ENCODE measurements around the gene FCF1.

DNA sequence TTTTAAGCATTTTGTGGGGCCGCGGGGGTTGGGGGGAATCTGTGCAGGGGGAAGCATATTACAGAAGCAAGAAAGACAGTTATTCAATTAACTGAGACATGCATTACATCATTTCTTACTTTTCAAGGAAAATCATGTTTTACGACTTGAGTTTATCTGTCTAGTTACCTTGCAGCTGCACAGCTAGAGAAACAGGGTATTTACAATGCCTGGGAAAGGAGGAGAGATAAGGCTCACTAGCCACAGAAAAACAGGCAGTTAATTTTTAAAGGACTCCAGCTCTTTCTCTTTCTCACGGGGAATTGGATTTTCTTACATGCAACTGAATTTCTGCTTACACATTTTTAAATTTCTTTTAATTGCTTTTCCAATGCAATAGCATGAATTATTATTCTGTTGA lies 22.2 kb downstream of the FCF1 start:
- TF ChIP-seq, protein P1, sequence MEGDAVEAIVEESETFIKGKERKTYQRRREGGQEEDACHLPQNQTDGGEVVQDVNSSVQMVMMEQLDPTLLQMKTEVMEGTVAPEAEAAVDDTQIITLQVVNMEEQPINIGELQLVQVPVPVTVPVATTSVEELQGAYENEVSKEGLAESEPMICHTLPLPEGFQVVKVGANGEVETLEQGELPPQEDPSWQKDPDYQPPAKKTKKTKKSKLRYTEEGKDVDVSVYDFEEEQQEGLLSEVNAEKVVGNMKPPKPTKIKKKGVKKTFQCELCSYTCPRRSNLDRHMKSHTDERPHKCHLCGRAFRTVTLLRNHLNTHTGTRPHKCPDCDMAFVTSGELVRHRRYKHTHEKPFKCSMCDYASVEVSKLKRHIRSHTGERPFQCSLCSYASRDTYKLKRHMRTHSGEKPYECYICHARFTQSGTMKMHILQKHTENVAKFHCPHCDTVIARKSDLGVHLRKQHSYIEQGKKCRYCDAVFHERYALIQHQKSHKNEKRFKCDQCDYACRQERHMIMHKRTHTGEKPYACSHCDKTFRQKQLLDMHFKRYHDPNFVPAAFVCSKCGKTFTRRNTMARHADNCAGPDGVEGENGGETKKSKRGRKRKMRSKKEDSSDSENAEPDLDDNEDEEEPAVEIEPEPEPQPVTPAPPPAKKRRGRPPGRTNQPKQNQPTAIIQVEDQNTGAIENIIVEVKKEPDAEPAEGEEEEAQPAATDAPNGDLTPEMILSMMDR (conservative IDR thresholded peaks at IDR 0.05; ENCODE audit: low read length) = no peak
- no peak for TF ChIP-seq EZH2phosphoT487 (IDR thresholded peaks at IDR 0.05; ENCODE audit: borderline replicate concordance, low read depth, low read length)
